Adrenal gland (tissue), 12 donors: ENCODE measurements around the gene ANKS1A. TPM values are rescaled to one million over a fixed set of nuclear protein-coding genes. Genes with fewer than 3 reads are reported as not detected.
A peak's percentile ranks its signal among the peaks of the same experiment; 100 is the strongest.
"Not testable (repeated sequence)": the region's sequence is repeated elsewhere in the genome, so short reads cannot be mapped to it uniquely, and the experiment has no call there.

Source experiments
- DNase-seq, 7 donors: peaks; one replicate each; pipeline ENCODE4 v3.0.0-alpha.2; 2019 to 2020
- H3K27ac ChIP-seq, 5 donors: fragments of 200-600 bp; sonication (generic) in 4 of 5; 1 replicate in 3 of 5; 2 replicates in 2 of 5; pipeline versions ENCODE4 v1.5.1 to v1.8.0; 2016 to 2020; ENCODE audit warnings: mild to moderate bottlenecking in 1 of 5
- H3K27me3 ChIP-seq: fragments of 200-600 bp; 2 replicates; pipeline ENCODE4 v1.8.0; 2021
- H3K36me3 ChIP-seq, 2 donors: fragments of 200-600 bp; replicated peaks in 1 of 2; 1 replicate in 1 of 2; 2 replicates in 1 of 2; pipeline versions ENCODE4 v1.5.1 to v1.8.0; 2018 to 2022
- H3K4me1 ChIP-seq, 2 donors: fragments of 200-600 bp; replicated peaks in 1 of 2; 1 replicate in 1 of 2; 2 replicates in 1 of 2; pipeline versions ENCODE4 v1.5.1 to v1.8.0; 2018 to 2021
- H3K4me3 ChIP-seq, 4 donors: fragments of 200-600 bp; sonication (generic) in 3 of 4; one replicate each; pipeline ENCODE4 v1.5.1; 2016 to 2018
- H3K9me3 ChIP-seq, 3 donors: fragments of 200-600 bp; sonication (generic) in 1 of 3; replicated peaks in 1 of 3; 1 replicate in 2 of 3; 2 replicates in 1 of 3; pipeline versions ENCODE4 v1.5.1 to v1.8.0; 2016 to 2021
- CTCF ChIP-seq, 6 experiments: fragments of 450-650 bp in 4 of 6; fragments of 200-600 bp in 2 of 6; sonication (generic) in 1 of 6; IDR thresholded peaks; 1 replicate in 5 of 6; 2 replicates in 1 of 6; pipeline versions ENCODE4 v1.5.1 to v1.8.0; 2016 to 2021; ENCODE audit warnings: antibody characterized with exemption in 6 of 6, mild to moderate bottlenecking in 2 of 6, moderate library complexity in 1 of 6
- POLR2A ChIP-seq, 2 donors: fragments of 450-650 bp; IDR thresholded peaks; one replicate each; pipeline ENCODE4 v1.6.1; 2017; ENCODE audit warnings: antibody characterized with exemption in 2 of 2, mild to moderate bottlenecking in 2 of 2, moderate library complexity in 1 of 2
- WGBS, 4 donors: extraction: QIAGEN DNeasy Blood & Tissue Kit in 2 of 4; methylation state at CpG; one replicate each; pipeline versions ENCODE4 v1.1.5 to v1.1.7; 2013 to 2017; 5-methylcytosine and 5-hydroxymethylcytosine counted together
- intact Hi-C, 2 donors: fragments of 100-400 bp; cut with DNase I; formaldehyde crosslinking; loops; one replicate each; pipeline versions ENCODE4 v1.14.1 to v1.15.0; 2022 to 2023
- polyA plus RNA-seq, 3 donors: library from polyadenylated mRNA; stranded (reverse); fragments of 200-250 nt in 2 of 3; fragments of 350-450 nt in 1 of 3; fragmentation: Illumina TruSeq in 1 of 3; extraction: RNeasy Lipid Tissue Mini Kit (QIAGEN cat#74804) in 1 of 3; gene quantifications; one replicate each; pipeline ENCODE4 v1.2.3, GENCODE V29; 2013 to 2014
- total RNA-seq, 9 donors: library from RNA; depleted of rRNA in 4 of 9; stranded (reverse); fragments of >200 nt in 4 of 9; fragments of 120-200 nt in 1 of 9; fragmentation: NEBNext Ultra II Directional in 1 of 9; extraction: Animal tissue kit (Norgen Biotek cat#: 25700) in 1 of 9; gene quantifications; one replicate each; pipeline versions ENCODE4 v1.1.0 to v1.2.4, GENCODE V29; 2013 to 2023
- donor health status: healthy with polysubstance abuse.
- donor health status: Bipolar disorder and iron deficiency.
- donor health status: DM: yes; HTN: yes; CAD: no.
- donor health status: DM: no; HTN: no; CAD: no.
- donor health status: DM: no; HTN: no; CAD: no.
- donor health status: DM: yes; HTN: yes; CAD: no.

Gene ANKS1A
- total and polyA plus RNA-seq, 12 donors = 11.7 to 68.0 (median 42.4) TPM

- no peak for TF ChIP-seq POLR2A (IDR thresholded peaks at IDR 0.05)
- TF ChIP-seq CTCF (IDR thresholded peaks at IDR 0.05) = no peak
- no peak overlapping the region for H3K4me3 ChIP-seq
- 24 to 38% (median 30%) methylated on average over 4 of the region's 4 CpGs for WGBS, 4 donors
- peaks cover 14 to 18% of the 10 kb centered on the region in 2 donors for H3K4me1 ChIP-seq
- DNase-seq = no peak
- H3K36me3 ChIP-seq = peaks cover 0 to 4% of the 10 kb centered on the region in 2 donors
- H3K27me3 ChIP-seq = no peaks in the 10 kb centered on the region
- intact Hi-C loops = no loop called here
- peak overlapping the region in 4 of 5 donors; percentile 2 to 47 (median 27) for H3K27ac ChIP-seq
- H3K9me3 ChIP-seq = no peaks in the 10 kb centered on the region
These were observed 207.2 kb downstream of the ANKS1A start for GRCh38 chr6:35096129-35096862.

- Histone ChIP-seq H3K4me3 (no peak overlapping the region), H3K4me1 (peaks cover 14 to 18% of the 10 kb centered on the region in 2 donors), H3K9me3 (no peaks in the 10 kb centered on the region), H3K27me3 (no peaks in the 10 kb centered on the region), H3K27ac (no peak overlapping the region), H3K36me3 (no peaks in the 10 kb centered on the region)
- DNase-seq = no peak
- TF ChIP-seq CTCF (IDR thresholded peaks at IDR 0.05) (no peak), POLR2A (IDR thresholded peaks at IDR 0.05) (no peak)
- intact Hi-C loops = no loop called here
- 93 to 97% (median 94%) methylated on average over 5 of the region's 5 CpGs for WGBS, 4 donors
These were observed 210.1 kb downstream of the ANKS1A start for GRCh38 chr6:35099116-35099515.

- Histone ChIP-seq H3K4me3 (no peak overlapping the region), H3K27ac (no peak overlapping the region), H3K36me3 (no peaks in the 10 kb centered on the region), H3K9me3 (no peaks in the 10 kb centered on the region), H3K4me1 (no peaks in the 10 kb centered on the region), H3K27me3 (no peaks in the 10 kb centered on the region)
- intact Hi-C loops = no loop called here
- WGBS, 4 donors = 89 to 95% (median 93%) methylated on average over 3 of the region's 3 CpGs
- TF ChIP-seq POLR2A (IDR thresholded peaks at IDR 0.05) (no peak), CTCF (IDR thresholded peaks at IDR 0.05) (no peak)
- DNase-seq = no peak
These were observed 216.0 kb downstream of the ANKS1A start for GRCh38 chr6:35105078-35105477.

GRCh38 chr6:35106061-35106460, 217.0 kb downstream of the ANKS1A start:
- DNase-seq, H3K36me3 ChIP-seq, intact Hi-C loops, H3K27ac ChIP-seq, H3K27me3 ChIP-seq, H3K9me3 ChIP-seq, H3K4me1 ChIP-seq, H3K4me3 ChIP-seq: not testable (repeated sequence)
- 76 to 85% (median 80%) methylated on average over 6 of the region's 6 CpGs for WGBS, 4 donors

- 83 to 92% (median 84%) methylated on average over 8 of the region's 8 CpGs for WGBS, 4 donors
- H3K4me3 ChIP-seq, H3K36me3 ChIP-seq, intact Hi-C loops, H3K27ac ChIP-seq, H3K27me3 ChIP-seq, DNase-seq, H3K4me1 ChIP-seq, H3K9me3 ChIP-seq: not testable (repeated sequence)
These were observed 218.2 kb downstream of the ANKS1A start for GRCh38 chr6:35107208-35107607.

- H3K4me3 ChIP-seq, H3K9me3 ChIP-seq, H3K27me3 ChIP-seq, H3K4me1 ChIP-seq, H3K27ac ChIP-seq, intact Hi-C loops, H3K36me3 ChIP-seq, DNase-seq: not testable (repeated sequence)
- 65 to 80% (median 71%) methylated on average over 5 of the region's 5 CpGs for WGBS, 4 donors
These were observed 218.7 kb downstream of the ANKS1A start for GRCh38 chr6:35107761-35108160.
